ENCODE measurements around the gene ANKMY1. TPM values are rescaled to one million over a fixed set of nuclear protein-coding genes. Genes with fewer than 3 reads are reported as not detected.
"Not testable (repeated sequence)": the region's sequence is repeated elsewhere in the genome, so short reads cannot be mapped to it uniquely, and the experiment has no call there.

The ANKMY1 gene
- total RNA-seq, 2 experiments from 2014 or later, result 25.7 to 26.2 TPM

- Mint-ChIP-seq H3K4me3 (no peak overlapping the region), H3K4me1 (ENCODE audit: low read depth) (no peaks in the 10 kb centered on the region), H3K9me3 (peaks cover 7% of the 10 kb centered on the region), H3K27me3 (no peaks in the 10 kb centered on the region), H3K36me3 (ENCODE audit: low read depth) (peaks cover 53% of the 10 kb centered on the region), H3K27ac (no peak overlapping the region)
- Histone ChIP-seq H3K36me3 (ENCODE audit: insufficient read depth, low read length) (peaks cover 46% of the 10 kb centered on the region), H3K4me3 (ENCODE audit: low read length) (no peak overlapping the region), H3K27ac (ENCODE audit: low read depth in 1 of 2, low read length in 2 of 2) (no peak overlapping the region), H3K4me1 (ENCODE audit: insufficient read depth, low read length) (no peaks in the 10 kb centered on the region), H3K9me3 (ENCODE audit: control insufficient read depth in 1 of 2, insufficient read depth in 1 of 2, low read length in 2 of 2) (peaks cover 9 to 31% of the 10 kb centered on the region in 2 experiments), H3K27me3 (ENCODE audit: control insufficient read depth in 1 of 2, insufficient read depth in 2 of 2, low read length in 2 of 2) (no peaks in the 10 kb centered on the region)
- ChIA-PET CTCF (no interaction called here), POLR2A (no interaction called here)
- TF ChIP-seq CTCF (IDR thresholded peaks at IDR 0.05), result no peak
- intact Hi-C loops (cut with DNase I, micrococcal nuclease), result no loop called here
- ATAC-seq (ENCODE audit: poor library complexity), result no peak
- no peak for DNase-seq
Measured at GRCh38 chr2:240523451-240524281, 34.1 kb downstream of the ANKMY1 start.

- H3K4me1 Mint-ChIP-seq (ENCODE audit: low read depth), result no peaks in the 10 kb centered on the region
Measured at GRCh38 chr2:240522406-240522805, 35.4 kb downstream of the ANKMY1 start.

GRCh38 chr2:240521885-240522284, 35.9 kb downstream of the ANKMY1 start:
- POLR2A ChIA-PET; H3K4me3 ChIP-seq (ENCODE audit: low read length); H3K27ac ChIP-seq (ENCODE audit: low read depth in 1 of 2, low read length in 2 of 2); H3K27ac Mint-ChIP-seq; ATAC-seq (ENCODE audit: poor library complexity); intact Hi-C loops (cut with DNase I, micrococcal nuclease); H3K4me1 Mint-ChIP-seq (ENCODE audit: low read depth); CTCF ChIA-PET; H3K4me3 Mint-ChIP-seq; H3K27me3 Mint-ChIP-seq; H3K27me3 ChIP-seq (ENCODE audit: control insufficient read depth in 1 of 2, insufficient read depth in 2 of 2, low read length in 2 of 2); H3K4me1 ChIP-seq (ENCODE audit: insufficient read depth, low read length); H3K9me3 Mint-ChIP-seq: not testable (repeated sequence)
- peaks cover 45% of the 10 kb centered on the region for H3K36me3 ChIP-seq (ENCODE audit: insufficient read depth, low read length)
- H3K9me3 ChIP-seq (ENCODE audit: control insufficient read depth in 1 of 2, insufficient read depth in 1 of 2, low read length in 2 of 2), result peaks cover 9 to 31% of the 10 kb centered on the region in 2 experiments
- peak in 1 of 14 experiments; percentile 10 for DNase-seq
- peaks cover 41% of the 10 kb centered on the region for H3K36me3 Mint-ChIP-seq (ENCODE audit: low read depth)

More at GRCh38 chr2:240522406-240522805, 35.4 kb downstream of the ANKMY1 start:
- no peak overlapping the region for H3K4me3 Mint-ChIP-seq
- H3K4me1 ChIP-seq (ENCODE audit: insufficient read depth, low read length), result no peaks in the 10 kb centered on the region
- H3K9me3 Mint-ChIP-seq, result peaks cover 5% of the 10 kb centered on the region
- no peak overlapping the region for H3K4me3 ChIP-seq (ENCODE audit: low read length)
- H3K36me3 ChIP-seq (ENCODE audit: insufficient read depth, low read length), result peaks cover 45% of the 10 kb centered on the region
- ChIA-PET CTCF (interaction anchor here (0.9 kb wide), 1 partner anchor 8 kb away, joined by 3 read pairs; no protein-coding TSS in a partner anchor), POLR2A (no interaction called here)
- H3K27me3 Mint-ChIP-seq, result no peaks in the 10 kb centered on the region
- H3K27me3 ChIP-seq (ENCODE audit: control insufficient read depth in 1 of 2, insufficient read depth in 2 of 2, low read length in 2 of 2), result no peaks in the 10 kb centered on the region
- H3K36me3 Mint-ChIP-seq (ENCODE audit: low read depth), result peaks cover 46% of the 10 kb centered on the region
- peaks cover 9 to 31% of the 10 kb centered on the region in 2 experiments for H3K9me3 ChIP-seq (ENCODE audit: control insufficient read depth in 1 of 2, insufficient read depth in 1 of 2, low read length in 2 of 2)
- no peak for TF ChIP-seq CTCF (IDR thresholded peaks at IDR 0.05)
- ATAC-seq (ENCODE audit: poor library complexity) (no peak), DNase-seq (no peak)
- intact Hi-C loops (cut with DNase I, micrococcal nuclease), result no loop called here
- no peak overlapping the region for H3K27ac ChIP-seq (ENCODE audit: low read depth in 1 of 2, low read length in 2 of 2)
- H3K27ac Mint-ChIP-seq, result no peak overlapping the region
